HG03060 (cell line): ENCODE results near the gene TENT5C.

Experiments used
- ATAC-seq: cut with Tn5 transposase; IDR thresholded peaks from one replicate; pipeline ENCODE4 v1.9.1; 2021; ENCODE audit warnings: low read depth, moderate number of reproducible peaks; ENCODE audit not compliant: unreplicated experiment

The TENT5C gene

GRCh38 chr1:117590273-117590925 is 15.4 kb upstream of the TENT5C start:
- no peak for ATAC-seq

- ATAC-seq, result no peak
Observed at GRCh38 chr1:117591252-117591651, 14.6 kb upstream of the TENT5C start.

GRCh38 chr1:117592155-117592554 is 13.7 kb upstream of the TENT5C start:
- no peak for ATAC-seq

- ATAC-seq, result no peak
Observed at GRCh38 chr1:117594261-117594990, 11.4 kb upstream of the TENT5C start.

- ATAC-seq, result no peak
Observed at GRCh38 chr1:117596023-117596720, 9.7 kb upstream of the TENT5C start.

GRCh38 chr1:117598489-117598888 is 7.4 kb upstream of the TENT5C start:
- ATAC-seq, result no peak

- ATAC-seq, result no peak
Observed at GRCh38 chr1:117599286-117600221, 6.3 kb upstream of the TENT5C start.

- ATAC-seq, result no peak
Observed at GRCh38 chr1:117600325-117600943, 5.4 kb upstream of the TENT5C start.

GRCh38 chr1:117600966-117601365 is 4.9 kb upstream of the TENT5C start:
- ATAC-seq, result no peak

GRCh38 chr1:117602862-117603261 is 3.0 kb upstream of the TENT5C start:
- ATAC-seq, result no peak

- ATAC-seq, result peak; percentile 16
Observed at GRCh38 chr1:117605164-117605773, 579 bp upstream of the TENT5C start.

- ATAC-seq, result no peak
Observed at GRCh38 chr1:117606649-117607430, 992 bp downstream of the TENT5C start.

- ATAC-seq, result no peak
Observed at GRCh38 chr1:117607471-117607870, 1.6 kb downstream of the TENT5C start.

GRCh38 chr1:117608115-117608615 is 2.3 kb downstream of the TENT5C start:
- no peak for ATAC-seq

GRCh38 chr1:117608758-117609157 is 2.9 kb downstream of the TENT5C start:
- no peak for ATAC-seq

GRCh38 chr1:117609471-117609911 is 3.6 kb downstream of the TENT5C start:
- ATAC-seq, result no peak

GRCh38 chr1:117610036-117610435 is 4.2 kb downstream of the TENT5C start:
- no peak for ATAC-seq

- ATAC-seq, result no peak
Observed at GRCh38 chr1:117611121-117611601, 5.3 kb downstream of the TENT5C start.
